Limb (tissue), 2 donors: ENCODE measurements around the gene PTRH2.
"Not testable (repeated sequence)": the region's sequence is repeated elsewhere in the genome, so short reads cannot be mapped to it uniquely, and the experiment has no call there.

ENCODE experiments used
- DNase-seq, 2 donors: peaks; one replicate each; pipeline ENCODE4 v3.0.0-alpha.2; 2016; ENCODE audit errors: extremely low spot score in 2 of 2

The PTRH2 gene

GRCh38 chr17:59707149-59707970, at the start of gene PTRH2, which contains the start of gene VMP1:
Gene PTRH2, minus strand, starts transcription at chr17:59707430. Its CDS starts 9,452 bp downstream, at chr17:59697978.
Gene VMP1, plus strand, starts transcription at chr17:59707654. Its CDS starts 23,793 bp downstream, at chr17:59731447.
- peak; percentile 96 to 99 for DNase-seq

GRCh38 chr17:59756236-59756818, 49.1 kb upstream of the PTRH2 start:
- DNase-seq, result peak in 1 of 2 donors; percentile 4

GRCh38 chr17:59755069-59755468, 47.8 kb upstream of the PTRH2 start:
- not testable (repeated sequence) for DNase-seq

GRCh38 chr17:59754552-59754951, 47.3 kb upstream of the PTRH2 start:
- DNase-seq, result peak in 1 of 2 donors; percentile 21

GRCh38 chr17:59753522-59754467, 46.6 kb upstream of the PTRH2 start:
- peak in 1 of 2 donors; percentile 85 for DNase-seq

GRCh38 chr17:59752922-59753321, 45.7 kb upstream of the PTRH2 start:
- DNase-seq, result no peak

- no peak for DNase-seq
Measured at GRCh38 chr17:59752446-59752845, 45.2 kb upstream of the PTRH2 start.

- no peak for DNase-seq
Measured at GRCh38 chr17:59751955-59752413, 44.8 kb upstream of the PTRH2 start.

GRCh38 chr17:59748591-59748990, 41.4 kb upstream of the PTRH2 start:
- no peak for DNase-seq

- peak in 1 of 2 donors; percentile 55 for DNase-seq
Measured at GRCh38 chr17:59746849-59747445, 39.7 kb upstream of the PTRH2 start.

GRCh38 chr17:59745040-59745439, 37.8 kb upstream of the PTRH2 start:
- no peak for DNase-seq

- DNase-seq, result no peak
Measured at GRCh38 chr17:59743842-59744241, 36.6 kb upstream of the PTRH2 start.

GRCh38 chr17:59737324-59737723, 30.1 kb upstream of the PTRH2 start:
- DNase-seq, result no peak

GRCh38 chr17:59734226-59734625, 27.0 kb upstream of the PTRH2 start:
- no peak for DNase-seq

GRCh38 chr17:59733697-59734096, 26.5 kb upstream of the PTRH2 start:
- no peak for DNase-seq

- no peak for DNase-seq
Measured at GRCh38 chr17:59730268-59730834, 23.1 kb upstream of the PTRH2 start.

GRCh38 chr17:59727817-59728533, 20.7 kb upstream of the PTRH2 start:
- DNase-seq, result no peak

GRCh38 chr17:59725691-59726090, 18.5 kb upstream of the PTRH2 start:
- no peak for DNase-seq

GRCh38 chr17:59723607-59724006, 16.4 kb upstream of the PTRH2 start:
- no peak for DNase-seq

- no peak for DNase-seq
Measured at GRCh38 chr17:59723041-59723440, 15.8 kb upstream of the PTRH2 start.
